HG02840 (cell line): ENCODE data around the gene CHD6.

Source experiments
- ATAC-seq: cut with Tn5 transposase; IDR thresholded peaks from one replicate; pipeline ENCODE4 v1.9.1; 2021; ENCODE audit warnings: mild to moderate bottlenecking, moderate library complexity, moderate number of reproducible peaks; ENCODE audit not compliant: unreplicated experiment, low FRiP score

Gene CHD6

DNA sequence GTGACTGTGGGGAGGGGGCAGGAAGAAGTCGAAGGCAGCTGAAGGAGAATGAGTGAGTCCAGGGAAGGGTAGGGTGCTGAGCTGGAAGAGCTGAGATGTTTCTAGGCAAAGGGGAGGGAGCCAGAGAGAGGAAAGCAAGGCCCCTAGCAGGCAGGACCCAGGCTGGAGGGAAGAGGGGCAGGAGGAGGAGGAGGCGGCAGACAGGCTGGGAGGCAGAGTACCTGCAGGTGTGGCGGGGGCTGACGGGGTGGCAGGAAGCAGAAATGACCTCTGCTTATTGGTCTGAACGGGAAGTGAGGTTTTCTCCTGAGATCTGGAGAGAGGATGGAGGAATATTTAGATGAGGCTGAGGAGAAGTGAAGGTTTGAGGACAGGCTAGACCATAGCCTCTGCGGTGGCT lies 240.9 kb downstream of the CHD6 start:
- no peak for ATAC-seq

DNA sequence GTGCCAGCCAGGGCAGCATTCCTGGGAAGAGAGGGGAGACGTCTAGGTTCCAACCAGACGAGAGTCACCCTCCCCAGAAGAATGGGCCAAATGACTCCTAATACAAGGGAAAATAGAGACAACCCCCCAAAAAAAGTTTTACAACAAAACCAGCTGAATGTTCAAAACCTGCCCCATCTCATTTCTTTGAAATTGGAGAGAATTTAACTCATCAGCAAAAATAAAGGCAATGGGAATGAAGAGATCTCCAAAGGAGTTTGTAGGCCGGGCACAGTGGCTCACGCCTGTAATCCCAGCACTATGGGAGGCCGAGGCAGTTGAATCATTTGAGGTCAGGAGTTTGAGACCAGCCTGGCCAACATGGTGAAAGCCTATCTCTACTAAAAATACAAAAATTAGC lies 241.8 kb downstream of the CHD6 start:
- ATAC-seq, result no peak

DNA sequence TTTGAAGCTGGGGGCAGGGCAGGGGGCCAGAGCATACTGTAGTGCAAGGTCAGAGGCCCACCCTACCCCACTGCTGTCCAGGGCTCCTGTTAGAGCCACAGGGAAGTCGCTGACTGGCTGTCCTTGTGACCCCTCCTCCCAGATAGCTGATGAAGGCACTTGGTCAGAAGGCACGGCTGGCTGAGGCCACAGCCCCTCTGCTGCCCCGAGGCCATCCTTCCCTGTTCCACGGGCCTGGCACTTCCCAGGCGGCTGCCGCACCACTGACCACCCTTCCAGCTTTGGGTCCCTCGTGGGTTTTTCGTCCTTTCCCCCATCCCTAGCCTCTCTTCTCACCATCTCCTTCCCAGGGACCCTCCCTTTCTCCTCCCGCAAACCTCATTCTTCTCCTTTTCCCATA lies 242.3 kb downstream of the CHD6 start:
- no peak for ATAC-seq

DNA sequence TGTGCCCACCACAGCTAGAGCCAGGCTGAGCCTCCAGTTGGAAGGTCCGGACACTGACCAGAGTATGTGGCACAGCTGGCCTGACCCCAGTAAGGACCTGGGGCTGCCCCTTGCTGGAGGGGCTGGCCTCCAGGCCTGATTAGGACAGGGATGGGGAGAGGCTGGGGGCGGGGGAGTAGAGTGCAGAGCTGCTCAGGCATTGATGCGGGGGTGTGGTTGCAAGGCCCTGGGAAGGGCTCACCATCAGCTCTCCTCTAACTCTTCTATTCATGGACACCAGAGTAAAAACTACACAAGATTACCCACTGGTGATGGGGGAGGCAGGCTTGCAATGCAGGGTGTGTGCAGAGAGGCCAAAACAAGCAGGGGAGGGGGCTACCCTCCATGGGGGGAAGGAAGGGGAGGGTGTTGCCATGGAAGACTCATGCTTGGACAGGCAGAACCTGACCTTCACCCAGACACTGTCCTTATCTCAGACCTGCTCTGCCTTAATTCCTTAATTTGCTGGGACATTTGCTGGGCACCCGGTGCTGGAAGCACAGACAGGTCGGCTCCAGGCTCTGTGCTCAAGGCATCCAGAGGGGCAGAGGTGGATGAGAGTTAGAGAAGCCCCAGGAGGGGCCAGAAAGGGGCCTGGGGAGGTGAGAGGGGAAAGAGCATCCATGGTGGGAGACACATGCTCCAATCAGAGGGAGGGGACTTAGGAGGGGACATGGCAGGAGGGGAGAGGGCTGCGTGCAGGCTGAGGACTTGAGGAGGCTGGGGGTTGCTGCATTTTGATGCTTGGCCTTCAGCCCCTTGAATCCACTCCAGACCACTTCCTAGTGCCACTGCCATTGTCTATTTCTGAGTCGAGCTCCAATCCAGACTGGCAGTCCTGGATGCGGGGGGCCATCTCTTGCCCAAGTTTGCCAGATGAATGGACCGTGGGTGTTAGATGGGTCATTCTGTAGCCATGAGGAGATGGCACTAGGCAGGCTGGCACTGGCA lies 244.0 kb downstream of the CHD6 start:
- ATAC-seq, result no peak

DNA sequence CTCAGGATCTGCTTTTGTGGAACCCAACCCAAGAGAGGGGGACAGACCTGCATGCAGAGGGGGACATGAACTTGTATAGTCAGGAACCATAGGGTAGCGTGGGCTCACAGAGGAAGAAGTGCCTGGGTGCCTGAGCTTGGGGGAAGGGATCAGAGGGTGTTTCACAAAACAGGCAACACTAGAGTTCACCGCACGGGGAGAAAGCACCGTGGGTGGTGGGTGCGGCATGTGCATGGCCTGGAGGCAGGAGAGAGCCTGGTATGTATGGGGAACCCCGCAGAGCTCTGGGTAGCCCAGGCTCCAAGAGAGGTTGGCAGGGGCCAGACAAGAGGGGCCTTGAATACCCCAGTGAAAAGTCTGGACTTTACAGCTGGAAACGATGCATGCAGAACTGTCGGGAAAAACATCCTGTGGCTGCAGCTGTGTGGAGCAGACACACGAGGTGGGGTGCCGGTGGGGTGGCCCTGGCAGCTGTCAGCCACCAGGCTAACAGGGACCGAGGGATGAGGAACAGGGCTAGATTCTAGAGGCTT lies 244.9 kb downstream of the CHD6 start:
- no peak for ATAC-seq

DNA sequence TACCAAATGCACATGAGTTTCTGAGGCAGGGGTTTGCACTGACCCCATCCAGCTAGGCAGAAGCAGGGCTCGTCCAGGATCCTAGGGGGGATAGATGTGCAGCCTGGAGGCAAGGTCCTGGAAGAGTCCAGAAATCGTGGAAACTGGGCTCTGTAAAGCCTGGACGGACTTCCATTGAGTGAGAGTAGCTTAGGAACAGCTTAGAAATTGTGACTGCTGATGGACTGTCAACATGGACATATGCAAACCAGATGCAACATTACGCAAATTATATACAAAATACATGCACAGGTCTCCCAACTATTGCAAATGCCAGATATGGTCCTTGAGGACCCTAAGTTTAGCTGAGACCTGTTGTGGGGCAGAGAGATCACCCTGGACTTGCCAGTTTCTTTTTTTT lies 246.8 kb downstream of the CHD6 start:
- no peak for ATAC-seq

DNA sequence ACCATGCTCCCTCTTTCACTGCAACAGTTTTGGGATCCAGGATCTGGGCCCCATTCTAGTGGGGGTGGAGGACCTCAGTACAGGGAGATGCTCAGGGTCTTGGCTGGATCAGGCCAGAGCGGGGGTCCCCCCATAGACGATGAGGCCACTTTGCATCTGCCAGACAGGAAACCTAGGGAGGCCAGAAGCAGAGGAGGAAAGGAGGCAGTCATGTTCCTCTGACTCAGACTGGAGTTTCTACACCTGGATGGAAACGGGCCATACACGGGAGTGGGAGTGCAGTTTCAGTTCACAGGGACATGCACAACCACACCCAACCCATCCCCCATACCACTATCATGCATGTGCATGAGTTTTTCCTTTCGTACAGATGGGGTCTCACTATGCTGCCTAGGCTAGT lies 248.0 kb downstream of the CHD6 start:
- no peak for ATAC-seq

DNA sequence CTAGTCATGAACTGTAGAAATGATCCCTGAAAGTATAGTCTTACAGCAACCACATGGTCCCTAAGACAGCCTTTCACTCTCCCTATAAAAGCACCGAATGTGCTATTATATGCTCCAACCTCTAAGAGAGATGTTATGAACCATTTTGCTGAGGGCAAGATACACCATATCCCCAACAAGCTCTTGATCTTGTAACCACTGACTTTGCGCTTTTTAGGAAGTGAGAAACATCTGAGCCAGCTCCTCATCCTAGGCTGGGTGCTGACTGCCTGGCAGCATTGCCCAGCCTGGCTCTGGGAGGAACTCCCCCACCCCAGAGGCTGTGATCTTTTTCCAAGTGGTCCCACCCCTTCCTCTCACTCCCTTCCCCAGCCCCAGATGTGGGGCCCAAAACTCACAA lies 248.5 kb downstream of the CHD6 start:
- no peak for ATAC-seq

DNA sequence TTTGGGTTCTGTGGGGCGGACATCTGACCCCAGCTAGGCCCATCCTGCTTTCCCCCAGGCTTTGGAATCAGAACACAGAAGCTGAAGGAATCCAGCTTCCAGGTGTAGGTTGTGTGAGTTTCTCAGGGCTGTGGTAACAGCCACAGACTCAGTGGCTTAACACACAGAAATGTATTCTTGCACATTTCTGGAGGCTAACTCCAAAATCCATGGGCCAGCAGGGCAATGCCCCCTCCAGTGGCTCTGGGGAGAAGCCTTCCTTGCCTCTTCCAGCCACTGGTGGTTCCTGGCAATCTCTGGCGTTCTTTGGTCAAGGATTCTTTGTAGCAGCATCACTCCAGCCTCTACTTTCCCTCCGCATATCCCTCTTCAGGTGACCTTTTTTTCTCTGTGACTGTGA lies 250.2 kb downstream of the CHD6 start:
- no peak for ATAC-seq

DNA sequence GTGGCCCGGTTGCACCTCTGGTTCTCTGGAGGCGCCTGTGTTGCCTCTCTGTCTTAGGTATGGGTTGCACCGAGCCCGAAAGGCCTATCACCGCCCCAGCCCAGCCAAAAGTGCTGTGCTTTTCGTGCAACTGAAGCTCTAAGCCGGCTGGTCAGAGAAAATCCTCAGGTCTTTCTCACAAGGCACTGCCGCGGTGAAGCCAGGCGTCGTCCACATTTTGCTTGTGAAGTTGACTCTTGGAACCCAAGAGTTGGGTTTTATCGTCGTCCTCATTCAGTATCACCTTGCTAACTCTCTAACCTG lies 250.8 kb downstream of the CHD6 start:
- ATAC-seq, result no peak

DNA sequence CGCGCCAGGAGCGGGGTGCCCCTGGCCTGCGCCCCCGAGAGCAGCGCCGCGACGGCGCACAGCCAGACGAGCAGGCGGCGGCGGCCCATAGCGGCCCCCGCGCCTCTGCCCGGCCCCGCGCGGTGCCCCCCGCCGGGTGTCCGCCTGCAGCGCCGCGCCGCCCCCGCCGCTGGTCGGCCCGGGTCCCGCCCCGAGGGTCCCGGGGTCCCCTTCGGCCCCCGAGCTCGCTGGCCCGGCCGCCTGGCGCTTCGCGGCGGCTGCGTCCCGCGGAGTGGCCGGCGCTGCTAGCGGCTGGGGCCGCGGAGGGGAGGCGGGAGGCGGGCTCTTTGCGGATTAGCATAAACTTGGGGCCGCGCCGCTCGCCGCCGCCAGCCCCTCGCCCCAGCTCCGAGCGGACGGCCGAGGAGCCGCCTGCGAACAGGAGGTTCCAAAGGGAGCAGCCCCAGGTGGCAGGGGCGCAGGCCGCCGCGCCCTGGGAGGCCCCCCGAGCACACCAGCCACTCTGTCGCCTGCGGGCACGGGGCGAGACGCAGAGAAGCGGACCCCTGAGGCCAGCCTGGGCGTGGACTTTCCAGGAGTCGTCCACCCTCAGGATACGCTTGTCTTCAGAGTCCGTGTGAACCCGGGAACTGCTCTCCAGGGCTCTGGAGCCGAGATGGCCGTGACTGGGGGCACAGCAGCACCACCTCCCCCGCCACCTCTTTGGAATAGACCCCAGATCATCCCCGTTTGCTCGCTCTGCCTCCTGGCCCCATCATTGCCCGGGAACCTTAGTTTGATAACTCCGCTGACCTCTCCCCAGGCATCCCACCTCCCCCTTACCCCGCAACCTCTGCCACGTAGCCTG lies 251.4 kb downstream of the CHD6 start, which contains the start of gene EMILIN3:
EMILIN3 (minus strand) TSS at position 273 of the 847 bp plus-strand sequence; CDS start at position 89, 184 bp downstream.
- ATAC-seq, result no peak

DNA sequence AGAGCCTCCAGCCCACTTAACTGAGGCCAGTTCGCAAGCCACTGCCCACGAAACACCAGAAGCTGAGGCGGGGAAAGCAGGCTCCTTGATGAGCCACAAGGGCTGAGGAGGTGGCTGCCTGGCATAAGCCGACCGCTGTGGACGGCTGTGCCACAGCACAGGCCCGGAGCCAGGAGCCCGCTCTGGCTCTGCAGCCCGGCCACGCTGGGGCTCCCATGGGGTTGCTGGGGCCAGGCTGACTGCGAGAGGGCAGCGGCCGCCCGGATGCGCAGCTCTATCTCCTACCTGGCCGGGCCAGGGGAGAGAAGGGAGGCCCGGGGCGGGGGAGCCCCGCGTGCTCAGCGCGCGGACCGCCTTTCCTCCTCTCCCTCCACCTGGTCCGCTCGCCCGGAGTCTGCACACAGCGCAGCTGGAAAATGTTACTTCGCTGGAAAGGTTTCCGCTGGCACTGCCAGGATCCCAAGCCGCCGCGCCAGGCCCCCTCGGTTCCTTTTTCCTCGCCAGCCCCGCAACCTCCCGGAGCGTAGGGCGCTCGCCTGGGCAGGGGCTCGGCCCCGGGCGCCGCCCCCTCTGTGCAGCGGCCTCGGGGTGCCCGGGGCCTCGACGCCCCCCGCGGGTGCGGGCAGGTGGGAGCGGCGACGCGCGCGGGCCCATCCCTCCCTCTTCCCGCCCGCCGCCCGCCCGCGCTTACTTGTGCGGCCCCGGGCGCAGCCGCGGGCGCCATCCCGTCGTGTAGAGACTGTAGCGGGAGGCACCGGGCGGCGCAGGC lies 252.2 kb downstream of the CHD6 start:
- no peak for ATAC-seq

DNA sequence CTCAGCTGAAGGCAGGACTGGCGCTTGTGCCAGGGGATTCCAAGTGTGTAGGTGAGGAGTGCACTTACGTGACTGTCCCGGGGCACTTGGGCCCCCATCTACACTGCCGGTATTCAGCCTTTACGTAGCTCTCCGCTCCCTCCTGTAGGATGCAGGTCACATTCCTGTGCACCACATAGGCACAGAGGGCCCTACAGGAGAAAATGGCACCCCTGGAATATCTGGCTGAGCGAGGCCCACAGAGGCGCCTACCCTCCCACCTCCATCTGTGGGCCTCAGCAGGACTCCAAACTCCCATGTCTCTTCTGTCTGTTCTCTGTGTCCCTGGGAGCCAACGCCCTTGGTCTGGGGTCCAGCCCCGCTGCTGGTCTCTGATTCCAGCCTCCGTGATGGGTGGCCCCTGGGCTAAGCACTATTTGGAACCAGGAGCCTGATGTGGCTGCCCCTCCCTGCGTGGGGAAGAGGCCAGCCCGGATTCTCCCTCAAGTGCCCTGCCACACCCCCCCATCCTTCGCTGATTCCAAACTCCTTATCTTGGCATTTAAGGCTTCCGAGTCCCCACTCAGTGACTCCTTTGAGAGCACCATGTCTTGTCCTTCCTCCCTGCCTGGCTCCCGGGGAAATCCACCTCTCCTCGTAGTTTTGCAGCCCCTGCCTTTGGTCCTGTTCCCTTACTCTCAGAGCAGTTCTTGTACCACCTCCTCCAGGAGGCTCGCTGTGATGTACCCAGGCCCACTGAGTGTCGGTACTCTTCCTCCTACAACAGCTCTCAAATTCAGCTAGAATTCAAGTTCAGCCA lies 253.0 kb downstream of the CHD6 start:
- no peak for ATAC-seq

DNA sequence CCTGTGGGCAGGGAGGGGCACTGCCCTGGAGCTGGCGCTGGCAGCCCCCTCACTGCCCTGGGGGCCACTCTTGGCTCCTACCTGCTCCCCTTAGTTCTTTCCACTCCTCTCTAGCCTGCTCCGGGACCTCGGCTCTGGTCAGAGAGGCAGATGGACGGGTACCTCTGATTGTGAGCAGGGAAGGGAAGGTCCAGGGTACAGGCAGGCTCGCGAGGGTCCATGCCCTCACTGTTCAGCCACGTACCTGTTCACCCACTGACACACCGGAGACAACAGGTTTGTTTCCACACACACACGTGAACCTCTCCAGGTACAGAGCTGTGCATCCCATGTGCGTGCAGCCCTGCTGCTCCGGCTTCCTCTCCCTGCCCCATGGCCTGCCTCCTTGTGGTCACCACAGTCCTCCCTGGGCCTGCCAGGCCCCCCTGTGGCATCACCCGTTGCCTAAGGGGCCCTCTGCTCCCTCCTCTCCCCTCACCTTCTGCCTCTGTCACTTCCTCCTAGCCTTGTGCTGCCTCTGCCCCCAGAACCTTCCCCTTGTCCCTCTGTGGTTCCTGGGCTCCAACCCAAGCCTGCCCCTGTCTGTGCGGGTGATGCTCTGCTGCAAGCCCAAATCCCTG lies 253.8 kb downstream of the CHD6 start:
- no peak for ATAC-seq

DNA sequence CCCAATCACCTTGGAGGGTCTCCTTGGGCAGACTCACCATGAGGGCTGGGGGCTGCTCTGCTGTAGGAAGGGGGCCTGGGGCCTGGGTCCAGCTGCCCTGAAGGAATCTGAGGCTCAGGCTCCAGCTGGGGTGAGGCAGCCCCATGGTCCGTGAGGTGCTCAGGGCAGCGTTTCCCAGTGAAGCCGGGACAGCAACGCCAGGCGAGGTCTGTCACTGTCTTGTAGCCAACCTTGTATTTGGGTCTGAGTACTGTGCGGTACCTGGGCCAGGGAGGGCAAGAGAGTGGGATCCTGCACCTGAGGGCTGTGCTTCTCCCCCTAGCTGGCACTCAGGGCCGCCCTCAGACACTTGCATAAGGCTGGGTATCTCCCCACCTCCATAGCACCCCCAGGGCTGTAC lies 254.6 kb downstream of the CHD6 start:
- no peak for ATAC-seq

DNA sequence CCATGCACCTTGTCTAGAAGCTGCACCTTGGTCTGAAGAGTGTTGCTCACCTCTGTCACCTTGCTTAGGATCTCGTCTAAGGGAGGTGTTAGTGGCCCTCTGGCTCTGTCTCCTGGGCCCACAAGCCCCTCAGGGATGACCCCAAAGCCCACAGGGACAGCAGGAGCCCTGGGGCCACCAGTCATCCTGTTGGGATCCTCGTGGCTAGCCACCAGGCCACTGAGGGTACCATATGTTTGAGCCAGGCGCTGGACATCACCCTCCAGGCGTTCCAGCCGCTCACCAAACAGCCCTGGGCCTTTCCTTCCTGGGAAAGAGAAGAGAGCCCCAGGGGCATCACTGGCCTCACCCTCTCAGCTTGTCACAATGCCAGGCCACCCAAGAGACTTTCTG lies 255.4 kb downstream of the CHD6 start:
- ATAC-seq, result no peak

DNA sequence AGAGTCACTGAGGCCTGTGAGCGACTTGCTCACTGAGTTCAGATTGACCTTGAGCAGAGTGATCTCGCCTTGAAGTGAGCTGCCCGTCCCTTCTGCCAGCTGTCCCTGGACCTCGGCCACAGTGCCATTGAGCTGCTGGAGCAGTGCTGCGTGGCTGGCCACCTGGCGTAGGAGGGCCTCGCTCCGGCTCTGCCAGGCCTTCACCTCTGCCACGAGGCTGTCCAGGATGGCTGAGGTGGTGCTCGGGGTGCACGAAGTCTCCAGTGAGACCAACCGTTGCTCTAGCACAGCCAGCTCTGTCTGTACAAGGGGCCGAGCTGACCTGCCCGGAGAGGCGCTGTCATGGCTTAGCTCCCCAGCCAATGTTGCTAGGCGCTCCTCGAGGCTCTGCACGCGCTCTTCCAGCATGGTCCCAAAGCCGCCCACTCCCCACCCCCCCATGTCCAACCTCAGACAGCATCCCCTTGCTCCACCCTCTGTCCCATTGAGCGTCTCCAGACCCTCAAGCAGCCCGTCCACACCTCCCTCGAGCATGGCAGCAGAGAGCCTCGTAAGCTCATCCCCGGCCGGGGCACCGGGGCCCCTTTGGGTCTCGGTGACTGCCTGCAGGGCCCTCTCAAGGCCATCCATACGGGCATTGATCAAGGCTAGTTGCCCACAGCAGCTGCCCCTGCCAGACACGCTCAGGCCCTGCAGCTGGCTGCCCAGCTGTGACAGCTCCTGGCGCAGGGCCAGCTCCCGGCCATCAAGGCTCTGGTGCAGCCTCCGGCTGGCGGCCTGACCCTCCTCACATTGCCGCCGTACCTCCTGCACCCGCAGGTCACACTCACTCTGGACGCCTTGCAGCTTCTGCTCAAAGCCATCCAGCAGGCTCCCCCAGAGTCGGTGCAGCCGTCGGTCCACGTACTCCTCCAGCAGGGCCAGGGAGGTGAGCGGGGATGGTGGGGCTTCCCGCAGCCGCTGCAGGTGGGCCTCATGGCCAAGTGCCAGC lies 256.1 kb downstream of the CHD6 start:
- ATAC-seq, result no peak
